Measurements from ENCODE around the gene KISS1R. TPM values are rescaled to one million over a fixed set of nuclear protein-coding genes. Genes with fewer than 3 reads are reported as not detected.
"Not testable (repeated sequence)": the region's sequence is repeated elsewhere in the genome, so short reads cannot be mapped to it uniquely, and the experiment has no call there.

Gene KISS1R
- total and polyA plus RNA-seq, 2 donors (not counting 1 experiment from before 2014, with no cell fraction given) = not detected

- Histone ChIP-seq H3K79me2 (ENCODE audit: control insufficient read depth, insufficient read depth, low read length) (peaks cover 14% of the 10 kb centered on the region), H3K9ac (ENCODE audit: insufficient read depth, low read length) (no peak overlapping the region), H3K27ac (ENCODE audit: insufficient read depth, low read length) (no peak overlapping the region), H4K20me1 (ENCODE audit: control insufficient read depth, extremely low read depth, insufficient read depth, low read length) (no peaks in the 10 kb centered on the region), H3K27me3 (ENCODE audit: control insufficient read depth, insufficient read depth, low read length) (no peaks in the 10 kb centered on the region), H3K36me3 (ENCODE audit: control insufficient read depth, insufficient read depth, low read length) (peaks cover 29% of the 10 kb centered on the region), H2AFZ (ENCODE audit: low read length) (no peak overlapping the region), H3K4me3 (replicated peaks in 1 of 4; ENCODE audit: control extremely low read depth in 1 of 4, insufficient read depth in 1 of 4, low read depth in 3 of 4, low read length in 4 of 4) (no peak overlapping the region), H3K9me3 (ENCODE audit: control insufficient read depth, insufficient read depth, low read depth, low read length) (no peaks in the 10 kb centered on the region), H3K4me2 (ENCODE audit: extremely low read depth, insufficient read depth, low read length) (no peak overlapping the region), H3K4me1 (ENCODE audit: control insufficient read depth, extremely low read depth, insufficient read depth, low read length) (no peaks in the 10 kb centered on the region)
- no peak for TF ChIP-seq EZH2 (IDR thresholded peaks at IDR 0.05; ENCODE audit: low read length, missing control alignments)
- no peak for TF ChIP-seq CTCF (conservative IDR thresholded peaks at IDR 0.05 in 1 of 2, IDR thresholded peaks at IDR 0.05 in 1 of 2; ENCODE audit: low read depth in 1 of 2, low read length in 2 of 2)
- DNase-seq (ENCODE audit: low read depth in 2 of 2) = no peak
Observed at GRCh38 chr19:889662-890295, 27.4 kb upstream of the KISS1R start.

GRCh38 chr19:890831-891230, 26.3 kb upstream of the KISS1R start:
- Histone ChIP-seq H3K36me3 (ENCODE audit: control insufficient read depth, insufficient read depth, low read length) (peaks cover 24% of the 10 kb centered on the region), H2AFZ (ENCODE audit: low read length) (no peak overlapping the region), H3K27me3 (ENCODE audit: control insufficient read depth, insufficient read depth, low read length) (no peaks in the 10 kb centered on the region), H4K20me1 (ENCODE audit: control insufficient read depth, extremely low read depth, insufficient read depth, low read length) (no peaks in the 10 kb centered on the region), H3K4me2 (ENCODE audit: extremely low read depth, insufficient read depth, low read length) (no peak overlapping the region), H3K4me3 (replicated peaks in 1 of 4; ENCODE audit: control extremely low read depth in 1 of 4, insufficient read depth in 1 of 4, low read depth in 3 of 4, low read length in 4 of 4) (no peak overlapping the region), H3K4me1 (ENCODE audit: control insufficient read depth, extremely low read depth, insufficient read depth, low read length) (no peaks in the 10 kb centered on the region), H3K9ac (ENCODE audit: insufficient read depth, low read length) (no peak overlapping the region), H3K79me2 (ENCODE audit: control insufficient read depth, insufficient read depth, low read length) (peaks cover 14% of the 10 kb centered on the region), H3K27ac (ENCODE audit: insufficient read depth, low read length) (no peak overlapping the region), H3K9me3 (ENCODE audit: control insufficient read depth, insufficient read depth, low read depth, low read length) (no peaks in the 10 kb centered on the region)
- TF ChIP-seq CTCF (conservative IDR thresholded peaks at IDR 0.05 in 1 of 2, IDR thresholded peaks at IDR 0.05 in 1 of 2; ENCODE audit: low read depth in 1 of 2, low read length in 2 of 2) (no peak), EZH2 (IDR thresholded peaks at IDR 0.05; ENCODE audit: low read length, missing control alignments) (no peak)
- DNase-seq (ENCODE audit: low read depth in 2 of 2) = no peak

GRCh38 chr19:891421-892200, 25.5 kb upstream of the KISS1R start:
- Histone ChIP-seq H3K9ac (ENCODE audit: insufficient read depth, low read length) (peak overlapping the region; percentile 53), H3K4me2 (ENCODE audit: extremely low read depth, insufficient read depth, low read length) (peak overlapping the region; percentile 59), H3K27ac (ENCODE audit: insufficient read depth, low read length) (peak overlapping the region; percentile 44), H3K79me2 (ENCODE audit: control insufficient read depth, insufficient read depth, low read length) (peaks cover 14% of the 10 kb centered on the region), H3K4me3 (replicated peaks in 1 of 4; ENCODE audit: control extremely low read depth in 1 of 4, insufficient read depth in 1 of 4, low read depth in 3 of 4, low read length in 4 of 4) (peak overlapping the region; percentile 67 to 85 (median 78)), H3K36me3 (ENCODE audit: control insufficient read depth, insufficient read depth, low read length) (peaks cover 17% of the 10 kb centered on the region)
- H2AFZ ChIP-seq (ENCODE audit: low read length); H3K27me3 ChIP-seq (ENCODE audit: control insufficient read depth, insufficient read depth, low read length); H3K9me3 ChIP-seq (ENCODE audit: control insufficient read depth, insufficient read depth, low read depth, low read length); H4K20me1 ChIP-seq (ENCODE audit: control insufficient read depth, extremely low read depth, insufficient read depth, low read length); DNase-seq (ENCODE audit: low read depth in 2 of 2); H3K4me1 ChIP-seq (ENCODE audit: control insufficient read depth, extremely low read depth, insufficient read depth, low read length): not testable (repeated sequence)

Data from fibroblast of lung (primary cell).